Neural crest cell (in vitro differentiated cells): ENCODE measurements around the gene RXYLT1. TPM values are rescaled to one million over a fixed set of nuclear protein-coding genes. Genes with fewer than 3 reads are reported as not detected.

Experiments used
- DNase-seq: peaks from one replicate; pipeline ENCODE4 v3.0.0; 2021; ENCODE audit warnings: low read depth, mixed read lengths, low spot score
- H3K27ac Mint-ChIP-seq: one replicate; pipeline ENCODE4 v1.8.0; 2021; ENCODE audit warnings: mild to moderate bottlenecking, mixed read lengths; ENCODE audit not compliant: unreplicated experiment
- H3K27me3 Mint-ChIP-seq: 2 replicates; pipeline ENCODE4 v1.8.0; 2021; ENCODE audit warnings: low read depth, mild to moderate bottlenecking, mixed read lengths
- H3K36me3 Mint-ChIP-seq: 2 replicates; pipeline ENCODE4 v1.8.0; 2021; ENCODE audit warnings: low read depth, mild to moderate bottlenecking, mixed read lengths
- H3K4me1 Mint-ChIP-seq: 2 replicates; pipeline ENCODE4 v1.8.0; 2021; ENCODE audit warnings: mixed read lengths
- H3K4me3 Mint-ChIP-seq: one replicate; pipeline ENCODE4 v1.8.0; 2021; ENCODE audit warnings: mild to moderate bottlenecking, mixed read lengths
- H3K9me3 Mint-ChIP-seq: 2 replicates; pipeline ENCODE4 v1.8.0; 2021; ENCODE audit warnings: mixed read lengths
- CTCF ChIP-seq: fragments of 200-600 bp; sonication (generic); conservative IDR thresholded peaks from 2 replicates; pipeline ENCODE4 v1.5.0; 2021; ENCODE audit warnings: antibody characterized with exemption, mild to moderate bottlenecking
- total RNA-seq: library from RNA; stranded (reverse); gene quantifications from 2 replicates; pipeline ENCODE4 v1.2.1, GENCODE V29; 2021

The RXYLT1 gene
- total RNA-seq, 1 donor from 2014 or later = 20.8 TPM

- Mint-ChIP-seq H3K36me3 (no peaks in the 10 kb centered on the region), H3K4me1 (peaks cover 33% of the 10 kb centered on the region), H3K9me3 (no peaks in the 10 kb centered on the region), H3K27me3 (no peaks in the 10 kb centered on the region), H3K4me3 (no peak overlapping the region), H3K27ac (no peak overlapping the region)
- no peak for DNase-seq
- no peak for TF ChIP-seq CTCF
Measured at GRCh38 chr12:63849641-63850040, 69.9 kb downstream of the RXYLT1 start.

GRCh38 chr12:63853978-63854377 is 74.3 kb downstream of the RXYLT1 start:
- no peaks in the 10 kb centered on the region for H3K36me3 Mint-ChIP-seq
- H3K4me1 Mint-ChIP-seq = peaks cover 4% of the 10 kb centered on the region
- no peak overlapping the region for H3K4me3 Mint-ChIP-seq
- TF ChIP-seq CTCF = no peak
- H3K27ac Mint-ChIP-seq = no peak overlapping the region
- H3K27me3 Mint-ChIP-seq = no peaks in the 10 kb centered on the region
- H3K9me3 Mint-ChIP-seq = no peaks in the 10 kb centered on the region
- no peak for DNase-seq

- Mint-ChIP-seq H3K27me3 (no peaks in the 10 kb centered on the region), H3K4me1 (no peaks in the 10 kb centered on the region), H3K9me3 (no peaks in the 10 kb centered on the region), H3K4me3 (no peak overlapping the region), H3K36me3 (no peaks in the 10 kb centered on the region), H3K27ac (no peak overlapping the region)
- TF ChIP-seq CTCF = no peak
- no peak for DNase-seq
Measured at GRCh38 chr12:63855299-63855698, 75.6 kb downstream of the RXYLT1 start.

GRCh38 chr12:63857771-63858670 is 78.3 kb downstream of the RXYLT1 start:
- H3K9me3 Mint-ChIP-seq = no peaks in the 10 kb centered on the region
- H3K27me3 Mint-ChIP-seq = no peaks in the 10 kb centered on the region
- no peak for DNase-seq
- no peak for TF ChIP-seq CTCF
- no peak overlapping the region for H3K27ac Mint-ChIP-seq
- H3K4me3 Mint-ChIP-seq = no peak overlapping the region
- H3K36me3 Mint-ChIP-seq = no peaks in the 10 kb centered on the region
- peaks cover 9% of the 10 kb centered on the region for H3K4me1 Mint-ChIP-seq

Other genes with a start within 250 kb of the RXYLT1 start
- gene DPY19L2, start 111.4 kb upstream of the RXYLT1 start, total RNA-seq = 23.2 and 25.2 TPM in 2 replicates
- 12.6 and 14.8 TPM in 2 replicates for gene SRGAP1, start 64.8 kb downstream of the RXYLT1 start, total RNA-seq